Measurements from ENCODE around the gene PTPRN2. TPM values are rescaled to one million over a fixed set of nuclear protein-coding genes. Genes with fewer than 3 reads are reported as not detected.

Gene PTPRN2
- total and polyA plus RNA-seq, 4 donors, result 18.1 to 69.9 (median 50.4) TPM

DNA sequence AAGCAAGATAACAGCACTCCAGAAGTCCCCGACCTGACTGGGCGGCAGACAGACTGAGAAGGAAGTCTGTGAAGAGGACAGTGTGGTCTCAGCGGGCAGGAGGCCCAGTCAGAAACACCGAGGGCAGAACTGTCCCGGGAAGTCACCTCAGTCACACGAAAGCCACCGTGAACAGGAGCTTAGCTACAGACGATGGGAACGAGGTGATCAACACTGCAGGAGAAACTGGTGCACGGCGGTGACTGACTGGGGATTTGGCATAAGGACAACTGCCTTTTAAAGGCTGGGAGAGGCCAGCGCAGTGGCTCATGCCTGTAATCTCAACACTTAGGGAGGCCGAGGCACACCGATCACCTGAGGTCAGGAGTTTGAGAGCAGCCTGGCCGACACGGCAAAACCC is 217.8 kb downstream of the PTPRN2 start:
- Histone ChIP-seq H3K4me1 (ENCODE audit: control insufficient read depth, insufficient read depth, low read length) (peaks cover 49% of the 10 kb centered on the region), H3K36me3 (ENCODE audit: control insufficient read depth, insufficient read depth, low read length) (peaks cover 4% of the 10 kb centered on the region), H3K27me3 (ENCODE audit: control insufficient read depth, insufficient read depth, low read length) (no peaks in the 10 kb centered on the region), H3K4me3 (ENCODE audit: low read depth, low read length) (no peak overlapping the region), H3K27ac (ENCODE audit: low read depth, low read length) (no peak overlapping the region), H3K9me3 (ENCODE audit: control insufficient read depth, insufficient read depth, low read length) (no peaks in the 10 kb centered on the region)
- no peak for DNase-seq (ENCODE audit: low read depth in 4 of 6, low spot score in 6 of 6)
- WGBS (ENCODE audit: insufficient coverage), result 84% methylated on average over 12 of the region's 16 CpGs

GRCh38 chr7:158369290-158369689 is 218.3 kb downstream of the PTPRN2 start:
- Histone ChIP-seq H3K36me3 (ENCODE audit: control insufficient read depth, insufficient read depth, low read length) (peaks cover 4% of the 10 kb centered on the region), H3K27ac (ENCODE audit: low read depth, low read length) (no peak overlapping the region), H3K4me3 (ENCODE audit: low read depth, low read length) (no peak overlapping the region), H3K4me1 (ENCODE audit: control insufficient read depth, insufficient read depth, low read length) (peaks cover 44% of the 10 kb centered on the region), H3K27me3 (ENCODE audit: control insufficient read depth, insufficient read depth, low read length) (no peaks in the 10 kb centered on the region), H3K9me3 (ENCODE audit: control insufficient read depth, insufficient read depth, low read length) (no peaks in the 10 kb centered on the region)
- DNase-seq (ENCODE audit: low read depth in 4 of 6, low spot score in 6 of 6), result no peak
- 86% methylated on average over 3 of the region's 6 CpGs for WGBS (ENCODE audit: insufficient coverage)

GRCh38 chr7:158368449-158368848 is 219.2 kb downstream of the PTPRN2 start:
- 71% methylated on average over 7 of the region's 7 CpGs for WGBS (ENCODE audit: insufficient coverage)
- no peak for DNase-seq (ENCODE audit: low read depth in 4 of 6, low spot score in 6 of 6)
- H3K36me3 ChIP-seq (ENCODE audit: control insufficient read depth, insufficient read depth, low read length), result peaks cover 6% of the 10 kb centered on the region
- no peak overlapping the region for H3K27ac ChIP-seq (ENCODE audit: low read depth, low read length)
- no peak overlapping the region for H3K4me3 ChIP-seq (ENCODE audit: low read depth, low read length)
- no peaks in the 10 kb centered on the region for H3K9me3 ChIP-seq (ENCODE audit: control insufficient read depth, insufficient read depth, low read length)
- H3K27me3 ChIP-seq (ENCODE audit: control insufficient read depth, insufficient read depth, low read length), result no peaks in the 10 kb centered on the region
- H3K4me1 ChIP-seq (ENCODE audit: control insufficient read depth, insufficient read depth, low read length), result peaks cover 36% of the 10 kb centered on the region

DNA sequence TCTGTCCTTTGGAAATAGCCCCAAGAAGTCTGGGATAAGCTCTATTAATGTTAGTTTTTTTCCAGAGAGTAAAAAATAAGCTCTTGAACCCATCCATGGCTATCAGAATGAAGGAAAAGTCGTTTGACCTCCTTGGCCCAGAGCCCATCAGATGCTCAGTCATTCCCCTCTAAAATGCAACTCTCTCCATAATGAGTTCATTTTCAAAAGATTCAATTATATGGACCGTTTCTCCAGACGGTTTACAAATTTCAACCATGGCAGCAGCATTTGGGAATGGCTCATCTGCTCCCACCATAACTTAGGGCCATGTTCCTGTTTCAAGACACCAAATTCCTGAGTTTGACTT is 220.0 kb downstream of the PTPRN2 start:
- Histone ChIP-seq H3K36me3 (ENCODE audit: control insufficient read depth, insufficient read depth, low read length) (peaks cover 6% of the 10 kb centered on the region), H3K9me3 (ENCODE audit: control insufficient read depth, insufficient read depth, low read length) (no peaks in the 10 kb centered on the region), H3K27ac (ENCODE audit: low read depth, low read length) (no peak overlapping the region), H3K4me3 (ENCODE audit: low read depth, low read length) (no peak overlapping the region), H3K4me1 (ENCODE audit: control insufficient read depth, insufficient read depth, low read length) (peaks cover 31% of the 10 kb centered on the region), H3K27me3 (ENCODE audit: control insufficient read depth, insufficient read depth, low read length) (no peaks in the 10 kb centered on the region)
- no peak for DNase-seq (ENCODE audit: low read depth in 4 of 6, low spot score in 6 of 6)
- 45% methylated on average over 3 of the region's 3 CpGs for WGBS (ENCODE audit: insufficient coverage)

GRCh38 chr7:158366916-158367633 is 220.5 kb downstream of the PTPRN2 start:
- no peaks in the 10 kb centered on the region for H3K27me3 ChIP-seq (ENCODE audit: control insufficient read depth, insufficient read depth, low read length)
- no peak overlapping the region for H3K4me3 ChIP-seq (ENCODE audit: low read depth, low read length)
- H3K27ac ChIP-seq (ENCODE audit: low read depth, low read length), result no peak overlapping the region
- 55% methylated on average over 15 of the region's 19 CpGs for WGBS (ENCODE audit: insufficient coverage)
- peaks cover 27% of the 10 kb centered on the region for H3K4me1 ChIP-seq (ENCODE audit: control insufficient read depth, insufficient read depth, low read length)
- H3K9me3 ChIP-seq (ENCODE audit: control insufficient read depth, insufficient read depth, low read length), result no peaks in the 10 kb centered on the region
- peaks cover 5% of the 10 kb centered on the region for H3K36me3 ChIP-seq (ENCODE audit: control insufficient read depth, insufficient read depth, low read length)
- DNase-seq (ENCODE audit: low read depth in 4 of 6, low spot score in 6 of 6), result no peak

DNA sequence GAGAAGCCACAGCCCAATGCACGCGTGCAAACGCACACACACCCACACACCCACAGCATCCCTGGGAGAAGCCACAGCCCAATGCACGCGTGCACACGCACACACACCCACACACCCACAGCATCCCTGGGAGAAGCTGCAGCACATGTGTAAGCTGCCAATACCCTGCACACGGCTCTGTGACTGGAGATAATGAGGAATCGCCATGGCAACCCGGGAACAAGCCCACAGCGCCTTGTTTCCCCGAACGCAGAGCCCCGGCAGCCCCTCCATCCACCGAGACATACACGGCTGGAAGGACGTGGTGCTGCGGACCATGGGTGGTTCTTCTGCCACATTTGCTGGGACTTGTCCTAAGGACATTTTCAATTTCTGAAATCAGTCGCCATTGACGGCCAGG is 221.3 kb downstream of the PTPRN2 start:
- Histone ChIP-seq H3K9me3 (ENCODE audit: control insufficient read depth, insufficient read depth, low read length) (no peaks in the 10 kb centered on the region), H3K27ac (ENCODE audit: low read depth, low read length) (no peak overlapping the region), H3K4me1 (ENCODE audit: control insufficient read depth, insufficient read depth, low read length) (peaks cover 27% of the 10 kb centered on the region), H3K4me3 (ENCODE audit: low read depth, low read length) (no peak overlapping the region), H3K27me3 (ENCODE audit: control insufficient read depth, insufficient read depth, low read length) (no peaks in the 10 kb centered on the region), H3K36me3 (ENCODE audit: control insufficient read depth, insufficient read depth, low read length) (peaks cover 2% of the 10 kb centered on the region)
- DNase-seq (ENCODE audit: low read depth in 4 of 6, low spot score in 6 of 6), result peak in 5 of 6 donors; percentile 54 to 95 (median 74)
- whole genome bisulfite sequencing (ENCODE audit: insufficient coverage), result 15% methylated on average over 16 of the region's 19 CpGs

DNA sequence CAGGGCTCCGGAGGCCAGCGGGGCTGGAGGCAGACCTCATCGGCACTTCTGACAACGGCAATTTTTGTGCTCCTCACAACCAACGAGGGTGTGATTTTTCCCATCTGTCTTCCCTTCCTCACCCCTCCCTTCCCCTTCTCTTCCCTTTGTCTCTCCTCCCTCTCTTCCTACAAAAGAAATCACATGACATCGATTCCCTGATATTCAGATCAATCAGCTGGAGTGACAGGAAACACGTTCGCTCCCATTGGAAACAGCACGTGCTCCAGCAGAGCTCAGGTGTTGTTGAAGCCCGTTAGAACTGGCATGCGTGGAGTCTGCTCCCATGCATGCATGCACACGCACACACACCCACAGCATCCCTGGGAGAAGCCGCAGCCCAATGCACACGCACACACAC is 222.4 kb downstream of the PTPRN2 start:
- H3K9me3 ChIP-seq (ENCODE audit: control insufficient read depth, insufficient read depth, low read length), result no peaks in the 10 kb centered on the region
- no peaks in the 10 kb centered on the region for H3K27me3 ChIP-seq (ENCODE audit: control insufficient read depth, insufficient read depth, low read length)
- H3K27ac ChIP-seq (ENCODE audit: low read depth, low read length), result no peak overlapping the region
- H3K36me3 ChIP-seq (ENCODE audit: control insufficient read depth, insufficient read depth, low read length), result peaks cover 2% of the 10 kb centered on the region
- 49% methylated on average over 12 of the region's 14 CpGs for WGBS (ENCODE audit: insufficient coverage)
- peaks cover 27% of the 10 kb centered on the region for H3K4me1 ChIP-seq (ENCODE audit: control insufficient read depth, insufficient read depth, low read length)
- peak in 2 of 6 donors; percentile 44 to 75 for DNase-seq (ENCODE audit: low read depth in 4 of 6, low spot score in 6 of 6)
- H3K4me3 ChIP-seq (ENCODE audit: low read depth, low read length), result no peak overlapping the region

GRCh38 chr7:158364451-158364850 is 223.2 kb downstream of the PTPRN2 start:
- Histone ChIP-seq H3K4me3 (ENCODE audit: low read depth, low read length) (no peak overlapping the region), H3K9me3 (ENCODE audit: control insufficient read depth, insufficient read depth, low read length) (no peaks in the 10 kb centered on the region), H3K27ac (ENCODE audit: low read depth, low read length) (no peak overlapping the region), H3K36me3 (ENCODE audit: control insufficient read depth, insufficient read depth, low read length) (peaks cover 2% of the 10 kb centered on the region), H3K4me1 (ENCODE audit: control insufficient read depth, insufficient read depth, low read length) (peaks cover 27% of the 10 kb centered on the region), H3K27me3 (ENCODE audit: control insufficient read depth, insufficient read depth, low read length) (no peaks in the 10 kb centered on the region)
- WGBS (ENCODE audit: insufficient coverage), result 72% methylated on average over 6 of the region's 8 CpGs
- DNase-seq (ENCODE audit: low read depth in 4 of 6, low spot score in 6 of 6), result peak in 1 of 6 donors; percentile 65

DNA sequence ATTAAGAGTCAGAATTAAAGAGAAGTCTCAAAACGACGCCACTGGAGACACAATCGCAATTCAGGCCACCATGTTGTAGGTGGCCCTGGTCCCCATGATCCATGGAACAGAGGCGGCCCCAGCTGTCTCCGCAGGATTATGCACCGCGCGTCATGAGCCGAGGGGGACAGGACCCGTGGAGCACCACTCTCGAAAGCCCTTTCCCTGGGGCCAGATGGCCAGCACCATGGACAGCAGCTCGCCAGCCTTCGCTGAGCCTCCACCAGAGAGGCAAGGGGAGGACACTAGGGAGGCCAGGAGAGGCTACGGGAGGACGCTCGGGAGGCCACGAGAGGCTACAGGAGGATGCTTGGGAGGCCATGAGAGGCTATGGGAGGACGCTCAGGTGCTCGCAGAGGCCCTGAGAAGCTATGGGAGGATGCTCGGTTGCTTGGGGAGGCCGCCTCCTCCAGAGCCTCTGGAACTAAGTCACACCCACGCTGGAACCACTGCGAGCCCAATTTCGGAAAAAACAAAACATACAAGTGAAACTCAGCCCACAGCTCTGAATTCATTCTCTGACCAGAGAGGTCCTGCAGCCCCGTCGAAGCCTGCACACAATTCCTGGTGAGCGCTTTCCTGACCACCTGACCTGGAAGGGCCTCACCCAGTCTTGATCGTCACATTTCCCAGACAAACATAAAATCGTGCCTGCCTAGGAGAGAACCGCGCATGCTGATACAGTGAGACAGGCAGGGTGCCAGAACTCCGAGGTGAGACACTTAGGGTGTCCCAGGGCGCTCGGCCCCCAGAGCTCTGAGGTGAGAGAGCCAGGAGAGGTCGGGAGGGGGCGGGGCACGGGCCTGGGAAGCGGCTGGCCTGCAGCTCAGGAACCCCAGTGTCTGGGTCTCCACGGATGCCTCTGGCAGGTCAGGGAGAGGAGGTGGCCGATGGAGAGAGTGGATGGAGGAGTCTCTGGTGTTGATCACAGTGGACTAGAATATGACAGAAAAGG is 224.4 kb downstream of the PTPRN2 start:
- peaks cover 27% of the 10 kb centered on the region for H3K4me1 ChIP-seq (ENCODE audit: control insufficient read depth, insufficient read depth, low read length)
- no peak for DNase-seq (ENCODE audit: low read depth in 4 of 6, low spot score in 6 of 6)
- H3K27ac ChIP-seq (ENCODE audit: low read depth, low read length), result no peak overlapping the region
- no peaks in the 10 kb centered on the region for H3K9me3 ChIP-seq (ENCODE audit: control insufficient read depth, insufficient read depth, low read length)
- H3K4me3 ChIP-seq (ENCODE audit: low read depth, low read length), result no peak overlapping the region
- WGBS (ENCODE audit: insufficient coverage), result 83% methylated on average over 37 of the region's 40 CpGs
- H3K36me3 ChIP-seq (ENCODE audit: control insufficient read depth, insufficient read depth, low read length), result peaks cover 2% of the 10 kb centered on the region
- H3K27me3 ChIP-seq (ENCODE audit: control insufficient read depth, insufficient read depth, low read length), result no peaks in the 10 kb centered on the region
